ENCODE measurements around the gene EPHB2.

DNA sequence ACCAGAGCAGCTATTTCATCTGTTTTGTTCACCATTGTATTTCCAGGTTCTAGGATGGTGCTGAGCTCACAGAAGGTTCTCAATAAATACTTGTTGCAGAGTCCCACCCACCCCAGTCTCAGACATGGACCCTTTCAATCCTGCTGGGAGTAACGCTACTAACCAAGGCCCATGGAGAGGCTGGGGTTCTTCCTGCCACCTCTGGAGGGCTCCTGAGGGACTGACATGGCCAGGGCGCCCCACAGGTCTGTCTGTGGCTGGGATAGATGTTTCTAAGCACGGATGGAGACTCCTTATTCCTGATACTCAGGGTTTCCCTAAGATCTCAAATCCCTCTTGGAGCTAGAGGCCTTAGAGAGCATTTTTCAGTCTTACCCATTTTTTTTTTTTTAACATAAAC, 87.4 kb downstream of the EPHB2 start:
- TF ChIP-seq EZH2 (IDR thresholded peaks at IDR 0.05) (no peak), FOXP2 (optimal IDR thresholded peaks at IDR 0.05; ENCODE audit: control extremely low read depth, extremely low read length, insufficient read depth) (no peak)

Measured in SK-N-MC (cell line).